ENCODE results near the gene KLK5.

KLK5 gene, protein sequence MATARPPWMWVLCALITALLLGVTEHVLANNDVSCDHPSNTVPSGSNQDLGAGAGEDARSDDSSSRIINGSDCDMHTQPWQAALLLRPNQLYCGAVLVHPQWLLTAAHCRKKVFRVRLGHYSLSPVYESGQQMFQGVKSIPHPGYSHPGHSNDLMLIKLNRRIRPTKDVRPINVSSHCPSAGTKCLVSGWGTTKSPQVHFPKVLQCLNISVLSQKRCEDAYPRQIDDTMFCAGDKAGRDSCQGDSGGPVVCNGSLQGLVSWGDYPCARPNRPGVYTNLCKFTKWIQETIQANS

DNA sequence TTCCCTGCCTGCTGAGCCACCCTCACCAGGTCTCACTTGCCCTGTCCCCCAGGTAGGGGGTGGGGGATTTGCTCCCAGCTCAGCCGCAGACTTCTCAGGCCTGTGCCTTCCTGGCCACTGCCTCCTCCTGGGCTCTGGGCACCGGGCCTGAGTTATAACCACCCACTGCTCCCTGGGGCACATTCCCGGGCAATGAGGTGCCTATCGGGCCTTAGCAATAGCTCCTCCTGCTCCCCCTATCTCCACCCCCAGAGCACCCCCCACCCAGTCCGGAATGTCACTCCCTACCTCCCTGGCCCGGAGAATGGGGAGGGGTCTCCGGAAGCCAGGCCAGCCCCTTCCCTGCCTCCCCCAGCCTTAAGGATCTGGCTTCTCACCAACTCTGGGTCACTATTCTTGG, at the start of gene KLK5:
Gene KLK5, minus strand, starts transcription at position 129 of the 400 bp plus-strand sequence. CDS start 381 bp downstream, outside the sequence.
- Histone ChIP-seq H3K27me3 (replicated peaks; ENCODE audit: control insufficient read depth, insufficient read depth, low read length) (no peaks in the 10 kb centered on the region; the same call in 1 of the 2 replicates), H3K4me3 (replicated peaks; ENCODE audit: low read depth, low read length) (no peak within 1 kb of the TSS), H3K36me3 (ENCODE audit: control insufficient read depth, insufficient read depth, low read length) (no peaks in the 10 kb centered on the region)
- TF ChIP-seq, protein P1, sequence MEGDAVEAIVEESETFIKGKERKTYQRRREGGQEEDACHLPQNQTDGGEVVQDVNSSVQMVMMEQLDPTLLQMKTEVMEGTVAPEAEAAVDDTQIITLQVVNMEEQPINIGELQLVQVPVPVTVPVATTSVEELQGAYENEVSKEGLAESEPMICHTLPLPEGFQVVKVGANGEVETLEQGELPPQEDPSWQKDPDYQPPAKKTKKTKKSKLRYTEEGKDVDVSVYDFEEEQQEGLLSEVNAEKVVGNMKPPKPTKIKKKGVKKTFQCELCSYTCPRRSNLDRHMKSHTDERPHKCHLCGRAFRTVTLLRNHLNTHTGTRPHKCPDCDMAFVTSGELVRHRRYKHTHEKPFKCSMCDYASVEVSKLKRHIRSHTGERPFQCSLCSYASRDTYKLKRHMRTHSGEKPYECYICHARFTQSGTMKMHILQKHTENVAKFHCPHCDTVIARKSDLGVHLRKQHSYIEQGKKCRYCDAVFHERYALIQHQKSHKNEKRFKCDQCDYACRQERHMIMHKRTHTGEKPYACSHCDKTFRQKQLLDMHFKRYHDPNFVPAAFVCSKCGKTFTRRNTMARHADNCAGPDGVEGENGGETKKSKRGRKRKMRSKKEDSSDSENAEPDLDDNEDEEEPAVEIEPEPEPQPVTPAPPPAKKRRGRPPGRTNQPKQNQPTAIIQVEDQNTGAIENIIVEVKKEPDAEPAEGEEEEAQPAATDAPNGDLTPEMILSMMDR (IDR thresholded peaks at IDR 0.05; ENCODE audit: insufficient read depth, low read length, poor library complexity, severe bottlenecking): no peak
- no peak for DNase-seq (ENCODE audit: extremely low read depth, insufficient read length)

- Histone ChIP-seq H3K4me3 (replicated peaks; ENCODE audit: low read depth, low read length) (no peak overlapping the region), H3K36me3 (ENCODE audit: control insufficient read depth, insufficient read depth, low read length) (no peaks in the 10 kb centered on the region), H3K27me3 (replicated peaks; ENCODE audit: control insufficient read depth, insufficient read depth, low read length) (0 out of 2 replicates have a peak, but pooled peaks cover 1% of the 10 kb centered on the region)
- TF ChIP-seq, protein P1 (IDR thresholded peaks at IDR 0.05; ENCODE audit: insufficient read depth, low read length, poor library complexity, severe bottlenecking): no peak
- no peak for DNase-seq (ENCODE audit: extremely low read depth, insufficient read length)
Measured at GRCh38 chr19:51002089-51002532, 49.3 kb upstream of the KLK5 start.

- DNase-seq (ENCODE audit: extremely low read depth, insufficient read length): no peak
- no peak within 1 kb of the TSS for H3K4me3 ChIP-seq (replicated peaks; ENCODE audit: low read depth, low read length)
- H3K36me3 ChIP-seq (ENCODE audit: control insufficient read depth, insufficient read depth, low read length): no peaks in the 10 kb centered on the region
- TF ChIP-seq, protein P1 (IDR thresholded peaks at IDR 0.05; ENCODE audit: insufficient read depth, low read length, poor library complexity, severe bottlenecking): no peak
- 0 out of 2 replicates have a peak, but pooled peaks cover 1% of the 10 kb centered on the region for H3K27me3 ChIP-seq (replicated peaks; ENCODE audit: control insufficient read depth, insufficient read depth, low read length)
Measured at GRCh38 chr19:51001515-51001914, 48.7 kb upstream of the KLK5 start, which contains the start of gene KLK8. TSS of gene KLK8 (minus strand) at chr19:51001604. CDS start at chr19:51001167, 437 bp downstream.

- H3K36me3 ChIP-seq (ENCODE audit: control insufficient read depth, insufficient read depth, low read length): no peaks in the 10 kb centered on the region
- H3K27me3 ChIP-seq (replicated peaks; ENCODE audit: control insufficient read depth, insufficient read depth, low read length): 0 out of 2 replicates have a peak, but pooled peaks cover 1% of the 10 kb centered on the region
- TF ChIP-seq, protein P1 (IDR thresholded peaks at IDR 0.05; ENCODE audit: insufficient read depth, low read length, poor library complexity, severe bottlenecking): no peak
- no peak for DNase-seq (ENCODE audit: extremely low read depth, insufficient read length)
- H3K4me3 ChIP-seq (replicated peaks; ENCODE audit: low read depth, low read length): no peak overlapping the region
Measured at GRCh38 chr19:51000981-51001380, 48.1 kb upstream of the KLK5 start.

- TF ChIP-seq, protein P1 (IDR thresholded peaks at IDR 0.05; ENCODE audit: insufficient read depth, low read length, poor library complexity, severe bottlenecking): no peak
- 0 out of 2 replicates have a peak, but pooled peaks cover 1% of the 10 kb centered on the region for H3K27me3 ChIP-seq (replicated peaks; ENCODE audit: control insufficient read depth, insufficient read depth, low read length)
- H3K4me3 ChIP-seq (replicated peaks; ENCODE audit: low read depth, low read length): no peak overlapping the region
- DNase-seq (ENCODE audit: extremely low read depth, insufficient read length): no peak
- no peaks in the 10 kb centered on the region for H3K36me3 ChIP-seq (ENCODE audit: control insufficient read depth, insufficient read depth, low read length)
Measured at GRCh38 chr19:51000426-51000825, 47.6 kb upstream of the KLK5 start.

Data from GM06990 (cell line).